Neural progenitor cell (in vitro differentiated cells): ENCODE data around the gene CHCHD10.

Experiments
- EZH2 ChIP-seq: fragments of 200-600 bp; sonication (generic); IDR thresholded peaks from 2 replicates; pipeline ENCODE4 v1.6.1; 2017; ENCODE audit warnings: antibody characterized with exemption, mild to moderate bottlenecking, moderate library complexity
- EZH2phosphoT487 ChIP-seq: fragments of 200-600 bp; sonication (generic); IDR thresholded peaks from 2 replicates; pipeline ENCODE4 v1.6.1; 2017; ENCODE audit warnings: antibody characterized with exemption
- TF ChIP-seq, protein P1 (sequence below): fragments of 200-600 bp; sonication (generic); IDR thresholded peaks from 2 replicates; pipeline ENCODE4 v1.5.1; 2017; ENCODE audit warnings: antibody characterized with exemption, mild to moderate bottlenecking

GRCh38 chr22:23762842-23763578 lies 4.8 kb downstream of the CHCHD10 start, which contains the start of gene C22orf15:
- TF ChIP-seq, protein P1, sequence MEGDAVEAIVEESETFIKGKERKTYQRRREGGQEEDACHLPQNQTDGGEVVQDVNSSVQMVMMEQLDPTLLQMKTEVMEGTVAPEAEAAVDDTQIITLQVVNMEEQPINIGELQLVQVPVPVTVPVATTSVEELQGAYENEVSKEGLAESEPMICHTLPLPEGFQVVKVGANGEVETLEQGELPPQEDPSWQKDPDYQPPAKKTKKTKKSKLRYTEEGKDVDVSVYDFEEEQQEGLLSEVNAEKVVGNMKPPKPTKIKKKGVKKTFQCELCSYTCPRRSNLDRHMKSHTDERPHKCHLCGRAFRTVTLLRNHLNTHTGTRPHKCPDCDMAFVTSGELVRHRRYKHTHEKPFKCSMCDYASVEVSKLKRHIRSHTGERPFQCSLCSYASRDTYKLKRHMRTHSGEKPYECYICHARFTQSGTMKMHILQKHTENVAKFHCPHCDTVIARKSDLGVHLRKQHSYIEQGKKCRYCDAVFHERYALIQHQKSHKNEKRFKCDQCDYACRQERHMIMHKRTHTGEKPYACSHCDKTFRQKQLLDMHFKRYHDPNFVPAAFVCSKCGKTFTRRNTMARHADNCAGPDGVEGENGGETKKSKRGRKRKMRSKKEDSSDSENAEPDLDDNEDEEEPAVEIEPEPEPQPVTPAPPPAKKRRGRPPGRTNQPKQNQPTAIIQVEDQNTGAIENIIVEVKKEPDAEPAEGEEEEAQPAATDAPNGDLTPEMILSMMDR = no peak
- TF ChIP-seq EZH2 (no peak), EZH2phosphoT487 (no peak)
